Measurements from ENCODE around the gene NATD1. TPM values are rescaled to one million over a fixed set of nuclear protein-coding genes. Genes with fewer than 3 reads are reported as not detected.
A peak's percentile ranks its signal among the peaks of the same experiment; 100 is the strongest.

The NATD1 gene
- total and polyA plus RNA-seq, 2 of the 8 experiments (the other 6 are each of a cell fraction or from before 2014, with no cell fraction given): 5.4 to 8.4 TPM

GRCh38 chr17:21287703-21288449 lies 34.7 kb upstream of the NATD1 start:
- H3K9ac ChIP-seq (replicated peaks in 1 of 4; ENCODE audit: extremely low read depth in 1 of 4, low read depth in 3 of 4, low read length in 3 of 4): no peak overlapping the region
- H3K4me3 ChIP-seq (ENCODE audit: extremely low read depth in 1 of 4, insufficient read depth in 2 of 4, low read depth in 3 of 4, low read length in 4 of 4): no peak overlapping the region
- no peak overlapping the region for H2BK5ac ChIP-seq (ENCODE audit: low read depth, low read length)
- TF ChIP-seq SIRT6 (IDR thresholded peaks at IDR 0.05; ENCODE audit: low read length) (no peak), FOSL1 (IDR thresholded peaks at IDR 0.05; ENCODE audit: insufficient read depth, low read depth, low read length) (no peak), KDM4A (IDR thresholded peaks at IDR 0.05; ENCODE audit: low read depth, low read length, severe bottlenecking) (no peak), POLR2A (IDR thresholded peaks at IDR 0.05; ENCODE audit: control extremely low read depth in 1 of 2, low read depth in 2 of 2, low read length in 2 of 2) (no peak), NANOG (IDR thresholded peaks at IDR 0.05; ENCODE audit: insufficient read depth, low read depth, low read length, poor library complexity, severe bottlenecking) (no peak), EZH2 (IDR thresholded peaks at IDR 0.05; ENCODE audit: low read depth, low read length, severe bottlenecking) (no peak), BACH1 (IDR thresholded peaks at IDR 0.05; ENCODE audit: low read length) (no peak), KDM1A (IDR thresholded peaks at IDR 0.05; ENCODE audit: borderline replicate concordance, low read length) (no peak)
- peaks cover 8 to 17% of the 10 kb centered on the region in 2 experiments; a peak in 3 of 4 replicates for H3K9me3 ChIP-seq (ENCODE audit: insufficient read depth in 2 of 2, low read depth in 1 of 2, low read length in 1 of 2)
- peaks cover 0 to 19% (median 9%) of the 10 kb centered on the region in 4 experiments; a peak in 6 of 7 replicates for H3K4me1 ChIP-seq (replicated peaks in 1 of 4; ENCODE audit: control insufficient read depth in 3 of 4, insufficient read depth in 4 of 4, low read length in 3 of 4)
- CTCF ChIA-PET (ENCODE audit: partially characterized antibody): interaction anchor here (0.6 to 4.3 kb wide), 7 partner anchors 10 to 225 kb away, joined by 3 to 17 read pairs (median 3); no protein-coding TSS in a partner anchor
- peaks cover 23% of the 10 kb centered on the region for H3K79me1 ChIP-seq (ENCODE audit: low read depth, low read length)
- WGBS, 2 experiments (ENCODE audit: extremely low coverage in 1 of 2, insufficient coverage in 1 of 2, insufficient read length in 1 of 2, insufficient replicate concordance in 2 of 2, low coverage in 1 of 2, low lambda C conversion rate in 2 of 2, missing lambda C conversion rate in 1 of 2): 90% methylated on average over 18 of the region's 18 CpGs; no CpG with 5 or more reads in 1 of the 2 experiments
- H2BK20ac ChIP-seq (ENCODE audit: low read length): no peak overlapping the region
- H3K27ac ChIP-seq (ENCODE audit: low read depth, low read length): no peak overlapping the region
- H3K23ac ChIP-seq (ENCODE audit: insufficient read length): no peak overlapping the region
- peak overlapping the region; percentile 38 for H4K91ac ChIP-seq (replicated peaks; ENCODE audit: insufficient read length, low read length)
- H3K4me2 ChIP-seq (ENCODE audit: insufficient read depth in 1 of 2, low read depth in 2 of 2, low read length in 2 of 2): no peak overlapping the region
- peaks cover 8% of the 10 kb centered on the region; the same call in 1 of the 2 replicates for H3K23me2 ChIP-seq (ENCODE audit: low read depth, low read length)
- no peak overlapping the region for H2BK15ac ChIP-seq (ENCODE audit: low read length)
- no peak overlapping the region for H2BK120ac ChIP-seq (replicated peaks; ENCODE audit: low read depth, low read length)
- H3K56ac ChIP-seq (replicated peaks; ENCODE audit: insufficient read length, low read depth, low read length): no peak overlapping the region
- H3K18ac ChIP-seq (ENCODE audit: extremely low read depth, low read length): peak overlapping the region; percentile 19; the same call in 1 of the 2 replicates
- H3K36me3 ChIP-seq (ENCODE audit: control insufficient read depth in 2 of 4, insufficient read depth in 4 of 4, low read length in 3 of 4): no peaks in the 10 kb centered on the region
- H4K8ac ChIP-seq (ENCODE audit: extremely low read depth, insufficient read depth, low read length): peak overlapping the region; percentile 29; the same call in 1 of the 2 replicates
- no peak overlapping the region for H2BK12ac ChIP-seq (ENCODE audit: low read depth, low read length)
- H2AFZ ChIP-seq (ENCODE audit: low read length): no peak overlapping the region
- H2AK5ac ChIP-seq (ENCODE audit: low read depth, low read length): no peak overlapping the region; the same call in 1 of the 2 replicates
- H3K79me2 ChIP-seq (ENCODE audit: control insufficient read depth in 1 of 2, insufficient read depth in 2 of 2, low read length in 2 of 2): peaks cover 0 to 36% of the 10 kb centered on the region in 2 experiments; a peak in 2 of 4 replicates
- H3K27me3 ChIP-seq (replicated peaks in 1 of 4; ENCODE audit: control insufficient read depth in 3 of 4, extremely low read depth in 1 of 4, insufficient read depth in 3 of 4, low read length in 3 of 4): peaks cover 5 to 12% (median 12%) of the 10 kb centered on the region in 4 experiments
- H4K5ac ChIP-seq (ENCODE audit: insufficient read length, low read depth, low read length): no peak overlapping the region
- no peak overlapping the region for H3K14ac ChIP-seq (ENCODE audit: insufficient read length)
- H4K20me1 ChIP-seq (replicated peaks in 1 of 2; ENCODE audit: control insufficient read depth in 1 of 2, insufficient read depth in 2 of 2, low read length in 2 of 2): peaks cover 4 to 5% of the 10 kb centered on the region in 2 experiments
- POLR2A ChIA-PET (ENCODE audit: partially characterized antibody): interaction anchor here (0.7 kb wide), 1 partner anchor 23 kb away, joined by 3 read pairs; no protein-coding TSS in a partner anchor
- no peak for DNase-seq (ENCODE audit: low read depth in 1 of 2, low spot score in 2 of 2)
- FAIRE-seq: no peak
- no peak overlapping the region for H3K4ac ChIP-seq (replicated peaks; ENCODE audit: insufficient read length, low read depth, low read length)
